GM12874 (cell line): ENCODE data around the gene ANKRD11.

Experiments
- CTCF ChIP-seq: IDR thresholded peaks from 2 replicates; pipeline ENCODE4 v1.5.1; 2011; ENCODE audit warnings: low read depth, mild to moderate bottlenecking, control low read depth, low read length, moderate library complexity; ENCODE audit not compliant: insufficient read depth

Gene ANKRD11

GRCh38 chr16:89233678-89234490, 256.5 kb downstream of the ANKRD11 start:
- TF ChIP-seq CTCF: no peak

- TF ChIP-seq CTCF: no peak
Observed at GRCh38 chr16:89232107-89232506, 258.3 kb downstream of the ANKRD11 start.

GRCh38 chr16:89230255-89230654, 260.1 kb downstream of the ANKRD11 start:
- no peak for TF ChIP-seq CTCF

GRCh38 chr16:89224665-89225064, 265.7 kb downstream of the ANKRD11 start:
- no peak for TF ChIP-seq CTCF

GRCh38 chr16:89222931-89223330, 267.4 kb downstream of the ANKRD11 start:
- TF ChIP-seq CTCF: no peak

- TF ChIP-seq CTCF: no peak
Observed at GRCh38 chr16:89221604-89222003, 268.8 kb downstream of the ANKRD11 start.

GRCh38 chr16:89219365-89219764, 271.0 kb downstream of the ANKRD11 start:
- TF ChIP-seq CTCF: no peak
